SK-N-SH (cell line): ENCODE data around the gene SLC8B1. TPM values are rescaled to one million over a fixed set of nuclear protein-coding genes. Genes with fewer than 3 reads are reported as not detected.

Experiments used
- CTCF ChIA-PET: fragments of 300-600, 350-600 bp; formaldehyde crosslinking; extraction: SDS; loops from one replicate; lab custom pipeline; 2021; lab: Yijun Ruan, JAX
- POLR2A ChIA-PET: fragments of 350-600 bp; sonication (Branson Sonifier 250); formaldehyde crosslinking; extraction: SDS; loops from one replicate; lab custom pipeline; 2020; ENCODE audit warnings: antibody characterized with exemption, inconsistent platforms; lab: Yijun Ruan, JAX
- DNase-seq: peaks from one replicate; pipeline ENCODE4 v3.0.0; 2012
- H2AFZ ChIP-seq: fragments of 200-600 bp; sonication (generic); 2 replicates; pipeline ENCODE4 v1.8.1; 2016; ENCODE audit warnings: antibody characterized with exemption, mild to moderate bottlenecking, low read depth
- H3F3A ChIP-seq: fragments of 200-600 bp; sonication (generic); replicated peaks from 2 replicates; pipeline ENCODE3; 2016; ENCODE audit warnings: antibody characterized with exemption, mild to moderate bottlenecking; ENCODE audit not compliant: insufficient read depth
- H3K27ac ChIP-seq, 2 experiments: fragments of 200-500 bp in 1 of 2; fragments of 200-600 bp in 1 of 2; sonication (Bioruptor generic) in 1 of 2; sonication (generic), shearing (Covaris generic) in 1 of 2; 2 replicates each; pipeline versions ENCODE4 v1.5.1 to v1.6.1; 2014 to 2016; ENCODE audit warnings: low read depth in 2 of 2, inconsistent platforms in 1 of 2, low read length in 1 of 2, mild to moderate bottlenecking in 1 of 2, mixed read lengths in 1 of 2
- H3K27me3 ChIP-seq: fragments of 200-600 bp; sonication (generic), shearing (Covaris generic); 2 replicates; pipeline ENCODE4 v1.6.1; 2016; ENCODE audit warnings: mixed run types; ENCODE audit not compliant: insufficient read depth
- H3K36me3 ChIP-seq, 2 experiments: fragments of 200-500 bp in 1 of 2; fragments of 200-600 bp in 1 of 2; sonication (Bioruptor generic) in 1 of 2; sonication (generic) in 1 of 2; replicated peaks in 1 of 2; 2 replicates each; pipeline versions ENCODE3 to v1.5.1; 2014 to 2016; ENCODE audit warnings: low read length in 1 of 2, mild to moderate bottlenecking in 1 of 2; ENCODE audit not compliant: insufficient read depth in 2 of 2, control insufficient read depth in 1 of 2
- H3K4me1 ChIP-seq, 2 experiments: fragments of 200-500 bp in 1 of 2; fragments of 200-600 bp in 1 of 2; sonication (Bioruptor generic) in 1 of 2; sonication (generic), shearing (Covaris generic) in 1 of 2; 2 replicates each; pipeline versions ENCODE4 v1.5.1 to v1.6.1; 2014 to 2016; ENCODE audit warnings: low read depth in 1 of 2, low read length in 1 of 2, mixed run types in 1 of 2; ENCODE audit not compliant: insufficient read depth in 2 of 2, control insufficient read depth in 1 of 2
- H3K4me2 ChIP-seq: fragments of 200-600 bp; sonication (generic), shearing (Covaris generic); 2 replicates; pipeline ENCODE4 v1.6.1; 2017; ENCODE audit warnings: mixed run types
- H3K4me3 ChIP-seq, 2 experiments: fragments of 200-500 bp in 1 of 2; fragments of 200-600 bp in 1 of 2; sonication (Bioruptor generic) in 1 of 2; sonication (generic), shearing (Covaris generic) in 1 of 2; 2 replicates each; pipeline versions ENCODE4 v1.5.1 to v1.8.1; 2014 to 2016; ENCODE audit warnings: low read depth in 2 of 2, inconsistent platforms in 1 of 2, low read length in 1 of 2, mild to moderate bottlenecking in 1 of 2, mixed read lengths in 1 of 2, moderate library complexity in 1 of 2
- H3K79me2 ChIP-seq: fragments of 200-600 bp; sonication (generic); 2 replicates; pipeline ENCODE4 v1.8.1; 2017; ENCODE audit warnings: mild to moderate bottlenecking; ENCODE audit not compliant: insufficient read depth
- H3K9ac ChIP-seq: fragments of 200-600 bp; sonication (generic); 2 replicates; pipeline ENCODE4 v1.6.1; 2017; ENCODE audit warnings: mixed run types
- H3K9me2 ChIP-seq: fragments of 200-600 bp; sonication (generic); 2 replicates; pipeline ENCODE4 v1.6.1; 2017; ENCODE audit warnings: mixed run types
- H3K9me3 ChIP-seq: fragments of 200-600 bp; sonication (generic); 2 replicates; pipeline ENCODE4 v1.6.1; 2017; ENCODE audit warnings: mixed run types, mild to moderate bottlenecking, moderate library complexity
- H4K20me1 ChIP-seq: fragments of 200-600 bp; sonication (generic); 2 replicates; pipeline ENCODE4 v1.6.1; 2017; ENCODE audit warnings: mild to moderate bottlenecking, mixed run types; ENCODE audit not compliant: insufficient read depth
- CTCF ChIP-seq: fragments of 200-600 bp; sonication (generic); IDR thresholded peaks from 2 replicates; pipeline ENCODE4 v1.6.1; 2017; ENCODE audit warnings: antibody characterized with exemption, mild to moderate bottlenecking, moderate library complexity
- ELF1 ChIP-seq: IDR thresholded peaks from 2 replicates; pipeline ENCODE4 v1.4.0; 2012
- EP300 ChIP-seq, 2 experiments: IDR thresholded peaks; 2 replicates each; pipeline versions ENCODE4 v1.4.0 to v1.6.1; 2012; ENCODE audit warnings: borderline replicate concordance in 1 of 2, low read depth in 1 of 2, low read length in 1 of 2
- EZH2phosphoT487 ChIP-seq: fragments of 200-600 bp; sonication (generic); IDR thresholded peaks from 2 replicates; pipeline ENCODE4 v1.6.1; 2017; ENCODE audit warnings: low read depth, mixed run types, mild to moderate bottlenecking, antibody characterized with exemption, moderate library complexity, borderline replicate concordance
- FOXJ3 ChIP-seq: sonication (generic); formaldehyde crosslinking; IDR thresholded peaks from 2 replicates; pipeline ENCODE4 v1.5.1; 2020; ENCODE audit warnings: mild to moderate bottlenecking, missing genetic modification reagents
- FOXM1 ChIP-seq: IDR thresholded peaks from 2 replicates; pipeline ENCODE4 v1.4.0; 2012; ENCODE audit warnings: low read depth, mild to moderate bottlenecking
- MAX ChIP-seq: IDR thresholded peaks from 2 replicates; pipeline ENCODE4 v1.4.0; 2012; ENCODE audit warnings: low read depth
- NFIC ChIP-seq: IDR thresholded peaks from 2 replicates; pipeline ENCODE4 v1.4.0; 2012; ENCODE audit warnings: borderline replicate concordance
- NRF1 ChIP-seq: IDR thresholded peaks from 2 replicates; pipeline ENCODE4 v1.6.1; 2012; ENCODE audit warnings: low read depth, mild to moderate bottlenecking, low read length
- PBX3 ChIP-seq: IDR thresholded peaks from 2 replicates; pipeline ENCODE4; 2012
- POLR2AphosphoS5 ChIP-seq: IDR thresholded peaks from 2 replicates; pipeline ENCODE4 v1.6.1; 2012; ENCODE audit warnings: low read depth, low read length
- RAD21 ChIP-seq: IDR thresholded peaks from 2 replicates; pipeline ENCODE4 v1.6.1; 2012; ENCODE audit warnings: mild to moderate bottlenecking, low read length
- RXRA ChIP-seq: IDR thresholded peaks from 2 replicates; pipeline ENCODE4 v1.4.0; 2012; ENCODE audit warnings: low read depth, mild to moderate bottlenecking, borderline replicate concordance
- SMC3 ChIP-seq: IDR thresholded peaks from 2 replicates; pipeline ENCODE4 v1.6.1; 2012; ENCODE audit warnings: low read depth, low read length, improper control_type of control experiment
- TCF12 ChIP-seq: IDR thresholded peaks from 2 replicates; pipeline ENCODE4 v1.4.0; 2012
- TEAD4 ChIP-seq: IDR thresholded peaks from 2 replicates; pipeline ENCODE4 v1.4.0; 2012; ENCODE audit warnings: mild to moderate bottlenecking, borderline replicate concordance; ENCODE audit not compliant: insufficient read depth
- USF1 ChIP-seq: IDR thresholded peaks from 2 replicates; pipeline ENCODE4 v1.4.0; 2012; ENCODE audit warnings: low read depth, borderline replicate concordance
- USF2 ChIP-seq: fragments of 150-350 bp; IDR thresholded peaks from 2 replicates; pipeline ENCODE4 v1.6.1; 2017; ENCODE audit warnings: antibody characterized with exemption, low read length, low read depth, borderline replicate concordance
- ZBTB33 ChIP-seq: IDR thresholded peaks from 2 replicates; pipeline ENCODE4 v1.4.0; 2012; ENCODE audit warnings: low read depth, borderline replicate concordance
- WGBS: methylation state at CpG from one replicate; pipeline ENCODE4 v1.1.6; 2017; ENCODE audit warnings: low lambda C conversion rate; 5-methylcytosine and 5-hydroxymethylcytosine counted together
- polyA plus RNA-seq, 3 experiments: library from polyadenylated mRNA; depleted of rRNA; stranded (reverse); fragments of >200 nt; gene quantifications; 2 replicates each; pipeline ENCODE4 v1.2.3, GENCODE V29; 2012

The SLC8B1 gene
- polyA plus RNA-seq, 1 of the 3 experiments (the other 2 are of a cell fraction): 12.0 TPM

GRCh38 chr12:113287146-113287898 lies 47.6 kb downstream of the SLC8B1 start:
- ChIA-PET CTCF (no interaction called here), POLR2A (no interaction called here)
- Histone ChIP-seq H3K4me2 (no peak overlapping the region), H3K36me3 (peaks cover 0 to 29% of the 10 kb centered on the region in 2 experiments), H3K4me1 (peaks cover 0 to 14% of the 10 kb centered on the region in 2 experiments; a peak in 1 of 4 replicates), H4K20me1 (no peaks in the 10 kb centered on the region), H3K79me2 (no peaks in the 10 kb centered on the region), H3K27ac (no peak overlapping the region), H3F3A (no peaks in the 10 kb centered on the region), H3K27me3 (no peaks in the 10 kb centered on the region), H3K4me3 (no peak overlapping the region), H2AFZ (no peak overlapping the region), H3K9ac (no peak overlapping the region), H3K9me2 (no peaks in the 10 kb centered on the region), H3K9me3 (no peaks in the 10 kb centered on the region)
- WGBS: 99% methylated on average over 18 of the region's 21 CpGs
- DNase-seq: no peak
- TF ChIP-seq RXRA (no peak), TEAD4 (no peak), TCF12 (no peak), USF2 (no peak), ELF1 (no peak), ZBTB33 (no peak), POLR2AphosphoS5 (no peak), MAX (no peak), SMC3 (no peak), FOXM1 (no peak), NFIC (no peak), EP300 (IDR thresholded peaks at IDR 0.05; ENCODE audit: borderline replicate concordance in 1 of 2, low read depth in 1 of 2, low read length in 1 of 2) (no peak), NRF1 (no peak)

GRCh38 chr12:113286712-113287111 lies 48.2 kb downstream of the SLC8B1 start:
- peaks cover 0 to 8% of the 10 kb centered on the region in 2 experiments; a peak in 1 of 4 replicates for H3K4me1 ChIP-seq
- WGBS: 98% methylated on average over 9 of the region's 11 CpGs
- ChIA-PET POLR2A (no interaction called here), CTCF (no interaction called here)
- H4K20me1 ChIP-seq: no peaks in the 10 kb centered on the region
- no peaks in the 10 kb centered on the region for H3K9me2 ChIP-seq
- H3K79me2 ChIP-seq: no peaks in the 10 kb centered on the region
- peaks cover 0 to 29% of the 10 kb centered on the region in 2 experiments for H3K36me3 ChIP-seq
- H3K9me3 ChIP-seq: no peaks in the 10 kb centered on the region
- no peak overlapping the region for H3K9ac ChIP-seq
- no peak for DNase-seq
- no peak overlapping the region for H3K4me2 ChIP-seq
- H3K4me3 ChIP-seq: no peak overlapping the region
- no peaks in the 10 kb centered on the region for H3K27me3 ChIP-seq
- no peaks in the 10 kb centered on the region for H3F3A ChIP-seq
- H2AFZ ChIP-seq: no peak overlapping the region
- no peak overlapping the region for H3K27ac ChIP-seq
- TF ChIP-seq CTCF: no peak
- TF ChIP-seq ELF1: no peak
- TF ChIP-seq NRF1: no peak
- TF ChIP-seq FOXJ3 (CRISPR knock-in tag): no peak
- no peak for TF ChIP-seq RAD21
- no peak for TF ChIP-seq USF1
- no peak for TF ChIP-seq USF2
- TF ChIP-seq PBX3: no peak
- TF ChIP-seq EZH2phosphoT487: no peak
- no peak for TF ChIP-seq NFIC
